GM20000 (cell line): ENCODE results near the gene TRIM59.

Experiments used
- DNase-seq: peaks from one replicate; pipeline ENCODE4 v3.0.0; 2012; ENCODE audit warnings: low spot score
- TF ChIP-seq, protein P1 (sequence below): IDR thresholded peaks from 2 replicates; pipeline ENCODE4 v1.5.1; 2012; ENCODE audit warnings: mild to moderate bottlenecking, control low read depth; ENCODE audit errors: extremely low read depth, missing control alignments

Gene TRIM59

DNA sequence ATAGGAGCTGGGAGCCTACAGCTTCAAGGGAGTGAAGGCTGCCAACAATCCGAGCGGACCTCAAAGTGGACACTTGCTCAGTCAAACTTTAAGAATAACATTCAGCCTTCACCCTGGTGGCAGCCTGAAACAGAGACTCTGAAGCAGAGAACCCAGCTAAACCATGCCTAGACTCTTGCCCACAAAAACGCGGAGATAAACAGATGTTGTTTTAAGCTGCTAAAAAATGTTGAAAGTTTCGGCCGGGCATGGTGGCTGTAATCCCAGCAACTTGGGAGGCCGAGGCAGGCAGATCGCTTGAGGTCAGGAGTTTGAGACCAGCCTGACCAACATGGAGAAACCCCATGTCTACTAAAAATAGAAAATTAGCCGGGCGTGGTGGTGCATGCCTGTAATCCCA is 29.8 kb upstream of the TRIM59 start:
- TF ChIP-seq, protein P1, sequence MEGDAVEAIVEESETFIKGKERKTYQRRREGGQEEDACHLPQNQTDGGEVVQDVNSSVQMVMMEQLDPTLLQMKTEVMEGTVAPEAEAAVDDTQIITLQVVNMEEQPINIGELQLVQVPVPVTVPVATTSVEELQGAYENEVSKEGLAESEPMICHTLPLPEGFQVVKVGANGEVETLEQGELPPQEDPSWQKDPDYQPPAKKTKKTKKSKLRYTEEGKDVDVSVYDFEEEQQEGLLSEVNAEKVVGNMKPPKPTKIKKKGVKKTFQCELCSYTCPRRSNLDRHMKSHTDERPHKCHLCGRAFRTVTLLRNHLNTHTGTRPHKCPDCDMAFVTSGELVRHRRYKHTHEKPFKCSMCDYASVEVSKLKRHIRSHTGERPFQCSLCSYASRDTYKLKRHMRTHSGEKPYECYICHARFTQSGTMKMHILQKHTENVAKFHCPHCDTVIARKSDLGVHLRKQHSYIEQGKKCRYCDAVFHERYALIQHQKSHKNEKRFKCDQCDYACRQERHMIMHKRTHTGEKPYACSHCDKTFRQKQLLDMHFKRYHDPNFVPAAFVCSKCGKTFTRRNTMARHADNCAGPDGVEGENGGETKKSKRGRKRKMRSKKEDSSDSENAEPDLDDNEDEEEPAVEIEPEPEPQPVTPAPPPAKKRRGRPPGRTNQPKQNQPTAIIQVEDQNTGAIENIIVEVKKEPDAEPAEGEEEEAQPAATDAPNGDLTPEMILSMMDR, result no peak

DNA sequence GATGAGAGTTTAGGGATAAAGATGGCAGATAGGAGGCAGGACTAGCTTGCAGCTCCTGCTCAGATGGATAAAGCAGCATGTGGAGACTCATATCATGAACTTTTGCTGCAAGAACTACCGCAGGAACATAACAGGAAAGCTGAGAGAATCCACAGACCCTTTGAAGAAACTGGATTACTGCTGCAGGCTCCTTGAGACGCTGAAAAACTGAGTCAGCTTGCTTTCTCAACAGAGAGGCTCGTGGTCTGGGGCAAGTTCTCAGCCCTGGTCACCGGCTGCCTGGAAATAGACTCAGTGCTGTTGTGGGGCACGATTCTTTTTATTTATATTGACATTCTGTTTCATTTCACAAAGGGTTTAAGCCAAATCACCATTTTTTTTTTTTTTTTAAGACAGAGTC is 28.8 kb upstream of the TRIM59 start:
- no peak for DNase-seq
- TF ChIP-seq, protein P1, result no peak

More for the DNA sequence above, 29.8 kb upstream of the TRIM59 start:
- no peak for DNase-seq

DNA sequence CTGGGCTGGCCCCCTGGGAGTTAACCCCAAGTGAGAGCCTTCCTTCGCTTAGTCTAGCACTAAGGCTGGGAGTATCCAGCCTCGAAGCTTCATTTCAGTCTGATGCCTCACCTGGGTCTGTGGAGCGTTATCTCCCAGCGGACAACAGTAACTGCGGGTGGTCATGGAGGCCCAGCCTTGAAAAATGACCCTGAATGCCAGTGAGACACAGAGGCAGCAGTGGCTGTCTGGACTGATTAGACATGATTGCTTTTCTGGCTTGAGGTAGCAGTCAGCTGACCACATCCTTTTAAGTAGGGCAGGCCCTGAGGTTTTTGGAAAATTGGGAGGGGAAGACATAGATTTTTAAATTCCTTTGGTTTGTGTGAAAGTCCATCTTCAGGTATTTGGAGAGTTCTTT is 28.2 kb upstream of the TRIM59 start:
- TF ChIP-seq, protein P1, result no peak
- DNase-seq, result no peak

DNA sequence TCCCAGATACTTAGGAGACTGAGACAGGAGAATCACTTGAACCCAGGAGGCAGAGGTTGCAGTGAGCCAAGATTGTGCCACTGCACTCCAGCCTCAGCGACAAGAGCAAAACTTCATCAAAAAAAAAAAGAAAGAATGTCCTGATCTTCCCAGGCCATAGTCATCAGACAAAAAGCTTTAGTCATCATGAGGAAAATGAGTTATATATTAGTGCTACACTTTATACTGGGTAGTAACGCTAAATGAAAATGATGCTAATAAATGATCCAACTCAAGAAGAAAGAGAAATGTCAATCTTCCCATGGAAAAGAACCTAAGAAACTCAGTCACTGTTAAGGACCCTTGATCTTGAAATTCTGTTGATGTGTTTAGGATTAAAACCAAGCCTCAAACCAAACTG is 26.3 kb upstream of the TRIM59 start:
- TF ChIP-seq, protein P1, result no peak
- no peak for DNase-seq

DNA sequence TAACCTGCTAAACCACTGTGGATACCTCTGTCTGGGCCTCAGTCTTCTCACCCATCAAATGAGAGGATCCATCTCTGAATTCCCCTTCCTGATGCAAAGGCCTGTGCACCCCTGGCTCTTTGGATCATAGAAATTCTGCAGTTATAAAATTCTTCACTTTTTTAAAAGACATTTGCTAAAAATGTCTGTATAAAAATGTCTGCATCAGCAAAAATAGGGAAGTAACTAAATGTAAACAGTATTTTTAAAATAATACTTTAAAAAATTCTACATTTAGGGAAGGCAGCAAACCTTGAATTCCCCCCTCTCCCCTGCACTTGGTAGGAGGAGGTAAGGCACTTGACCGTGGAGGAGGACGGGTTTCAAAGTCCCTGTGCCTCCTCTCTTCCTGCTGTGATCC is 25.6 kb upstream of the TRIM59 start:
- TF ChIP-seq, protein P1, result no peak

DNA sequence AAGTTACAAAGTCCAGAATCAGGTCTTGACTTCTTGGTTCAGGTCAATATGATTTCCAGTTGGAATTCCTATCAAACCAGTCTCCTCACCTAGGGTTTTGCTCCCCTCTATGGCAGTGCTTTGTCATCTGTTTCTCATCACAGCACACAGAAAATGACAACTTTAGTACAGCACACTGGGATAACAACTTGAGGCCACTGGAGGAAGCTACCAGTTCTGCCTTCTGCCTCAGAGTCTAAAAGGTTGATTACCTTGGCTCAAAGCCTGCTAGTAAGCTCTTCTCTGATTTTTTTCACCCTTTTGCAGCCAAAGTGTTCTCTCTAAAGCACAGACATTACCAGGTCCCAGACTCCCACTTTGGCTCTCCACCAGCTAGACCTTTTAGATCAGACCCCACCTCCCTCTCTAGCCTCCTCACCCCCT is 24.8 kb upstream of the TRIM59 start:
- TF ChIP-seq, protein P1, result no peak

More for the DNA sequence above, 25.6 kb upstream of the TRIM59 start:
- no peak for DNase-seq

DNA sequence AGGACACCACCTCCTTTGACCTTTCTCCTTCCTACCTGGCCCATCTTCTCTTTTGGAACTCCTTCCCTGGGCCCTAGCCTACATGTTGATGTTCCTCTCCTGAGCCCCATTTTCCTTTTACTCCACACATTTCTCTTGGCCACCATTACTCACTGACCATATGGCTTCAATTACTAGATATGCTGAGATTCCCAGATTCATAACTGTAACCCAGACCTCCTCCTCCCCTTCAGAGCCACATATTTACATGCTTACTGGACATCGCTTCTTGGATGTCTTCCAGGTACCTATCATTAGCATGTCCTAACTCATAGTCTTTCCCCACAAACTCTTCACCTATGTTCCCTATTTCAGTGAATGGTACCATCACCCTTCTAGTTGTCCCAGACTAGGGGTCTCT is 24.4 kb upstream of the TRIM59 start:
- DNase-seq, result no peak
- TF ChIP-seq, protein P1, result no peak

More for the DNA sequence above, 24.8 kb upstream of the TRIM59 start:
- DNase-seq, result no peak
